Thyroid gland (tissue), 4 donors: Measurements from ENCODE around the gene CPLX3.

Source experiments
- CTCF ChIP-seq, 6 experiments: fragments of 200-600 bp in 3 of 6; fragments of 450-650 bp in 3 of 6; sonication (generic) in 3 of 6; IDR thresholded peaks; one replicate each; pipeline ENCODE4 v1.5.1; 2016 to 2019; ENCODE audit warnings: antibody characterized with exemption in 6 of 6, mild to moderate bottlenecking in 2 of 6, inconsistent platforms in 1 of 6, moderate library complexity in 1 of 6
- POLR2A ChIP-seq, 2 donors: fragments of 450-650 bp; IDR thresholded peaks; one replicate each; pipeline ENCODE4 v1.6.1; 2017; ENCODE audit warnings: antibody characterized with exemption in 2 of 2, mild to moderate bottlenecking in 2 of 2, moderate library complexity in 1 of 2

- TF ChIP-seq CTCF (IDR thresholded peaks at IDR 0.05) (no peak), POLR2A (IDR thresholded peaks at IDR 0.05) (no peak)
Observed at GRCh38 chr15:74868059-74868458, 41.6 kb downstream of the CPLX3 start.
